K562 (cell line): ENCODE measurements around the gene MYBPC3. TPM values are rescaled to one million over a fixed set of nuclear protein-coding genes. Genes with fewer than 3 reads are reported as not detected.
A peak's percentile ranks its signal among the peaks of the same experiment; 100 is the strongest.

Source experiments
- ARID1B ChIP-seq: fragments of 450-650 bp; IDR thresholded peaks from 2 replicates; pipeline ENCODE4 v1.6.1; 2016; ENCODE audit warnings: antibody characterized with exemption, mild to moderate bottlenecking, inconsistent platforms
- DPF2 ChIP-seq: fragments of 450-650 bp; IDR thresholded peaks from 2 replicates; pipeline ENCODE4 v1.6.1; 2016
- EZH2 ChIP-seq: IDR thresholded peaks from 2 replicates; pipeline ENCODE4 v1.6.1; 2012; ENCODE audit warnings: low read depth, mild to moderate bottlenecking, inconsistent platforms, low read length, borderline replicate concordance
- HNRNPL ChIP-seq: fragments of 200-400 bp; formaldehyde crosslinking; IDR thresholded peaks from 2 replicates; pipeline ENCODE4 v1.6.1; 2017; ENCODE audit warnings: low read depth, mild to moderate bottlenecking, low read length
- JUN ChIP-seq, 2 experiments: sonication (generic) in 1 of 2; formaldehyde crosslinking in 1 of 2; IDR thresholded peaks; 2 replicates each; pipeline versions ENCODE4 v1.6.1 to v1.8.0; 2012 to 2022; ENCODE audit warnings: borderline replicate concordance in 2 of 2, mild to moderate bottlenecking in 2 of 2, improper control_type of control experiment in 1 of 2, low read depth in 1 of 2, low read length in 1 of 2, missing genetic modification reagents in 1 of 2
- LEF1 ChIP-seq: fragments of 450-650 bp; IDR thresholded peaks from 2 replicates; pipeline ENCODE4 v1.6.1; 2016; ENCODE audit warnings: mild to moderate bottlenecking
- MTF1 ChIP-seq: fragments of 250-450 bp; sonication (Bioruptor Pico); IDR thresholded peaks from 2 replicates; pipeline ENCODE4 v1.9.0; 2021; ENCODE audit warnings: moderate library complexity, mild to moderate bottlenecking, inconsistent platforms, borderline replicate concordance
- NR2C2 ChIP-seq, 2 experiments: fragments of 200-800 bp in 1 of 2; sonication (Bioruptor generic) in 1 of 2; sonication (generic) in 1 of 2; formaldehyde crosslinking in 1 of 2; IDR thresholded peaks; 2 replicates each; pipeline versions ENCODE4 v1.6.1 to v1.8.0; 2016 to 2022; ENCODE audit warnings: mild to moderate bottlenecking in 1 of 2, missing compliant biosample characterization in 1 of 2, missing genetic modification characterization in 1 of 2, missing genetic modification reagents in 1 of 2
- NR2F6 ChIP-seq: fragments of 450-650 bp; formaldehyde crosslinking; IDR thresholded peaks from 2 replicates; pipeline ENCODE4 v1.4.0; 2020; ENCODE audit warnings: mild to moderate bottlenecking
- SAFB ChIP-seq: fragments of 200-400 bp; formaldehyde crosslinking; IDR thresholded peaks from 2 replicates; pipeline ENCODE4 v1.6.1; 2017; ENCODE audit warnings: low read depth, low read length, borderline replicate concordance
- TEAD1 ChIP-seq, 2 experiments: fragments of 450-650 bp in 1 of 2; sonication (generic) in 1 of 2; formaldehyde crosslinking; IDR thresholded peaks; 2 replicates each; pipeline versions ENCODE4 v1.4.0 to v1.8.0; 2020 to 2022; ENCODE audit warnings: mild to moderate bottlenecking in 2 of 2, missing genetic modification reagents in 1 of 2
- ZNF311 ChIP-seq: fragments of 250-450 bp; sonication (Bioruptor Pico); IDR thresholded peaks from 2 replicates; pipeline ENCODE4 v1.4.0; 2020; ENCODE audit warnings: mild to moderate bottlenecking, moderate library complexity
- ZNF395 ChIP-seq: fragments of 200-800 bp; sonication (Bioruptor generic); IDR thresholded peaks from 2 replicates; pipeline ENCODE4 v1.6.1; 2017; ENCODE audit warnings: missing genetic modification characterization, missing compliant biosample characterization
- ZNF449 ChIP-seq: fragments of 250-450 bp; sonication (Bioruptor Pico); IDR thresholded peaks from 2 replicates; pipeline ENCODE4 v1.8.0; 2022; ENCODE audit warnings: moderate library complexity, mild to moderate bottlenecking, inconsistent platforms
- polyA plus RNA-seq, 8 experiments: library from polyadenylated mRNA; depleted of rRNA in 4 of 8; stranded (reverse) in 5 of 8; unstranded in 3 of 8; fragments of >200 nt; fragmentation: Nextera tagmentation in 2 of 8; fragmentation: Illumina TruSeq in 1 of 8; extraction: Ambion mirVana in 2 of 8; extraction: Trizol in 1 of 8; gene quantifications; 2 replicates each; pipeline versions ENCODE4 v1.2.1 to v1.2.3, GENCODE V29; 2011 to 2014; ENCODE audit warnings: inconsistent platforms in 1 of 8, missing spikeins in 1 of 8
- total RNA-seq, 7 experiments: library from RNA; depleted of rRNA in 6 of 7; stranded (reverse); fragments of >200 nt in 6 of 7; fragmentation: Illumina TruSeq in 2 of 7; extraction: Trizol in 2 of 7; gene quantifications; 2 replicates each; pipeline versions ENCODE4 v1.2.1 to v1.2.3, GENCODE V29; 2011 to 2021; ENCODE audit warnings: low replicate concordance in 1 of 7
- TF ChIP-seq, protein P1 (sequence below): fragments of 450-650 bp; IDR thresholded peaks from 2 replicates; pipeline ENCODE4 v1.6.1; 2016; ENCODE audit warnings: antibody characterized with exemption
- TF ChIP-seq, protein P2 (sequence below): fragments of 250-450 bp; sonication (Bioruptor Pico); IDR thresholded peaks from 2 replicates; pipeline ENCODE4 v1.4.0; 2020; ENCODE audit warnings: mild to moderate bottlenecking, moderate library complexity, borderline replicate concordance

Gene MYBPC3
- total and polyA plus RNA-seq, 9 of the 15 experiments (the other 6 are each of a cell fraction or from before 2014, with no cell fraction given), result 0.01 TPM; not detected in 8

DNA sequence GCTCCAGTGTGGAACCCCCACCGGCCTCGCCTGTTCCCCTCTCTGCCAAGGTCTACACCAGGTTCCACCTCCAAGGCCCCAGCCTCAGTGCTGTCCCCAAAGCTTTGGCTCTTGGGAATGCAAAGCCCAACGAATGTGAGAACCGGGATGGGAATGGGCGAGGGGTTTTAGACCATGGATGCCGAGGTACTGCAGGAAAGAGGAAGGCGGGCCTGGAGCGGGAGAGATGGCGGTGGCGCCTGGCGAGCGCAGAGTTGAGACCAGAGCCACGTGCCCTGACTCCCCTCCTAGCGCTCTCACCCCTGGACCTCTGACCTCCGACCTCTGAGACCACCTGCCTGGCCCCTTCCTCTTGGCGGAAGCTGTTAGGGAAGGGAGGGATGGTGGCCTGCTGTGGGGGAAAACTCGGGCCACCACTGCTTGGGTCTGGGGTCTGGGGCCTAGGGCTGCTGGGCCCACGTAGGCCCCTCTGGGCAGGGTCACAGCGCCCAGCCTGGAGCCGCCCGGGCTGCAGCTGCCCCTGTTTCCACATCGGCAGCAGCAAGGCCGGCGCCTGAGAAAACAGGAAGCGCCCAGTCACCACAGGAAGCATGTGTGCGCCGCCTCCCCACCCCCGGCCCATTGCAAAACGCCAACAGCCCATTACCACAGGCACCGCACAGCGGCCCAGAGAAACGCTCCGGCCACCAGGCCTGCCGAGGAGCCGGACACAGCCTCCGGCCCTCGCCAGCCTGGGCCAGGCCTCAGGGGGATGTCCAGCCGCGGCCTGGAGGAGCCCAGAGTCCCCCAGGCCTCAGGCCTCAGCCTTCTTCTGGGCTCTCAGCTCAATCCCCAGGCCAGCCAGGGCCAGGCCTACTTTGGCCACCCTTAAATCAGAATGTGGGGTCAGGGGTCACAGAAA is 42.1 kb upstream of the MYBPC3 start (continued):
- TF ChIP-seq, protein P1, sequence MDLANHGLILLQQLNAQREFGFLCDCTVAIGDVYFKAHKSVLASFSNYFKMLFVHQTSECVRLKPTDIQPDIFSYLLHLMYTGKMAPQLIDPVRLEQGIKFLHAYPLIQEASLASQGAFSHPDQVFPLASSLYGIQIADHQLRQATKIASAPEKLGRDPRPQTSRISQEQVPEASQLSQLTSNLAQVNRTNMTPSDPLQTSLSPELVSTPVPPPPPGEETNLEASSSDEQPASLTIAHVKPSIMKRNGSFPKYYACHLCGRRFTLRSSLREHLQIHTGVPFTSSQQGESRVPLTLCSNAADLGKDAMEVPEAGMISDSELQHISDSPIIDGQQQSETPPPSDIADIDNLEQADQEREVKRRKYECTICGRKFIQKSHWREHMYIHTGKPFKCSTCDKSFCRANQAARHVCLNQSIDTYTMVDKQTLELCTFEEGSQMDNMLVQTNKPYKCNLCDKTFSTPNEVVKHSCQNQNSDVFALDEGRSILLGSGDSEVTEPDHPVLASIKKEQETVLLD, result 0 out of 2 replicates have a peak, but pooled peaks have one; percentile 19
- TF ChIP-seq DPF2 (peak; percentile 58; the same call in 1 of the 2 replicates), ZNF395 (CRISPR knock-in tag) (peak; percentile 95), NR2F6 (CRISPR knock-in tag) (no peak), HNRNPL (0 out of 2 replicates have a peak, but pooled peaks have one; percentile 37), TEAD1 (CRISPR knock-in tag; IDR thresholded peaks at IDR 0.05) (no peak), LEF1 (peak; percentile 50; the same call in 1 of the 2 replicates), MTF1 (CRISPR knock-in tag) (no peak), EZH2 (no peak), NR2C2 (CRISPR knock-in tag; IDR thresholded peaks at IDR 0.05) (peak; percentile 75; the same call in 1 of the 2 replicates), NR2C2 (tag; IDR thresholded peaks at IDR 0.05) (peak; percentile 88), ARID1B (peak; percentile 42), ZNF311 (peak; percentile 22; the same call in 1 of the 2 replicates), ZNF449 (CRISPR knock-in tag) (no peak), SAFB (no peak), JUN (IDR thresholded peaks at IDR 0.05; ENCODE audit: borderline replicate concordance, low read depth, low read length) (no peak), JUN (CRISPR knock-in tag; IDR thresholded peaks at IDR 0.05; ENCODE audit: borderline replicate concordance) (no peak; the same call in 1 of the 2 replicates)
- TF ChIP-seq, protein P2, sequence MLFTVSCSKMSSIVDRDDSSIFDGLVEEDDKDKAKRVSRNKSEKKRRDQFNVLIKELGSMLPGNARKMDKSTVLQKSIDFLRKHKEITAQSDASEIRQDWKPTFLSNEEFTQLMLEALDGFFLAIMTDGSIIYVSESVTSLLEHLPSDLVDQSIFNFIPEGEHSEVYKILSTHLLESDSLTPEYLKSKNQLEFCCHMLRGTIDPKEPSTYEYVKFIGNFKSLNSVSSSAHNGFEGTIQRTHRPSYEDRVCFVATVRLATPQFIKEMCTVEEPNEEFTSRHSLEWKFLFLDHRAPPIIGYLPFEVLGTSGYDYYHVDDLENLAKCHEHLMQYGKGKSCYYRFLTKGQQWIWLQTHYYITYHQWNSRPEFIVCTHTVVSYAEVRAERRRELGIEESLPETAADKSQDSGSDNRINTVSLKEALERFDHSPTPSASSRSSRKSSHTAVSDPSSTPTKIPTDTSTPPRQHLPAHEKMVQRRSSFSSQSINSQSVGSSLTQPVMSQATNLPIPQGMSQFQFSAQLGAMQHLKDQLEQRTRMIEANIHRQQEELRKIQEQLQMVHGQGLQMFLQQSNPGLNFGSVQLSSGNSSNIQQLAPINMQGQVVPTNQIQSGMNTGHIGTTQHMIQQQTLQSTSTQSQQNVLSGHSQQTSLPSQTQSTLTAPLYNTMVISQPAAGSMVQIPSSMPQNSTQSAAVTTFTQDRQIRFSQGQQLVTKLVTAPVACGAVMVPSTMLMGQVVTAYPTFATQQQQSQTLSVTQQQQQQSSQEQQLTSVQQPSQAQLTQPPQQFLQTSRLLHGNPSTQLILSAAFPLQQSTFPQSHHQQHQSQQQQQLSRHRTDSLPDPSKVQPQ (CRISPR knock-in tag), result no peak
